Measurements from ENCODE around the gene EDARADD. TPM values are rescaled to one million over a fixed set of nuclear protein-coding genes. Genes with fewer than 3 reads are reported as not detected.

EDARADD gene
- total and polyA plus RNA-seq, 2 of the 13 experiments (the other 11 are each of a cell fraction or from before 2014, with no cell fraction given), result 0.03 TPM; not detected in 1

DNA sequence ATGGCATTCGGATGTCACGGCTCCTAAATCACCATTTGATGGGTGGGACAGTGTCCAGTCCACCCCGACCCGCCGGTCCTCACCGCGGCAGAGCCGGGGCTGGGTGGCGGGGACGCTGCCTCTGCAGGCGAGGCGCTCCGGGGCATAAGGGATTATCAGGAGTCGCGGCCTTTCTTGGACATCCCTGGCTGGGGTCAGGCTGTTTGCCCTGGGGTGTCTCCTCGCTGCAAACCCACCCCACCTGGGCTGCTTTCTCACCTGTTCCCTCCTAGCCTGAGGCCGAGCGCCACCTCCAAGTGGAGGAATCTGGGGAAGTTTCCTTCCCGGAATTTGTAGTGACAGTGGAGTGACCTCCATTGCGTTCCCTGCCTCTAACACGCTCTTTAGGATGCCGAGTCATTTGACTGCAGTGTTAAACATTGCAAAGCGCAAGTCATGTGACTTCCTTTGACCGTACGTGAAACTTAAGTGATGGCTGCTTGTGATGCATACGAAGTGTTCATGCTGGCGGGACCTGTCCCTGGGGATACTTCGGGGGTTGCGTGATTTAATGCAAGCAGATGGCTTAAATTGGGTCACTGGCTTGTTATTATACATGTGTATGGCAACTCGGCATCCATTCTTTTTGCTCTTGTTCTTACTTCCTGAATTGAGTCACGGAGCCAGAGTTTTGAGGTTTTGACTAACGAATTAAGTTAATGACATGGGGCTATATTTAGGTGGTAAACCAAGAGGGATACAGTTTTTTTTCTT is 130.2 kb downstream of the EDARADD start (continued):
- TF ChIP-seq ARID2 (CRISPR knock-in tag; IDR thresholded peaks at IDR 0.05; ENCODE audit: borderline replicate concordance) (no peak), ZNF383 (CRISPR knock-in tag; IDR thresholded peaks at IDR 0.05; ENCODE audit: borderline replicate concordance) (no peak), ZNF557 (CRISPR knock-in tag; IDR thresholded peaks at IDR 0.05) (no peak), ZSCAN9 (CRISPR knock-in tag; IDR thresholded peaks at IDR 0.05; ENCODE audit: borderline replicate concordance) (no peak), ZNF660 (CRISPR knock-in tag; IDR thresholded peaks at IDR 0.05; ENCODE audit: borderline replicate concordance, low read depth) (no peak), CEBPG (CRISPR knock-in tag; IDR thresholded peaks at IDR 0.05) (peak; percentile 50; the same call in 1 of the 2 replicates), MIXL1 (CRISPR knock-in tag; IDR thresholded peaks at IDR 0.05) (no peak), ATAD3A (CRISPR knock-in tag; IDR thresholded peaks at IDR 0.05) (no peak)
- TF ChIP-seq, protein P1, sequence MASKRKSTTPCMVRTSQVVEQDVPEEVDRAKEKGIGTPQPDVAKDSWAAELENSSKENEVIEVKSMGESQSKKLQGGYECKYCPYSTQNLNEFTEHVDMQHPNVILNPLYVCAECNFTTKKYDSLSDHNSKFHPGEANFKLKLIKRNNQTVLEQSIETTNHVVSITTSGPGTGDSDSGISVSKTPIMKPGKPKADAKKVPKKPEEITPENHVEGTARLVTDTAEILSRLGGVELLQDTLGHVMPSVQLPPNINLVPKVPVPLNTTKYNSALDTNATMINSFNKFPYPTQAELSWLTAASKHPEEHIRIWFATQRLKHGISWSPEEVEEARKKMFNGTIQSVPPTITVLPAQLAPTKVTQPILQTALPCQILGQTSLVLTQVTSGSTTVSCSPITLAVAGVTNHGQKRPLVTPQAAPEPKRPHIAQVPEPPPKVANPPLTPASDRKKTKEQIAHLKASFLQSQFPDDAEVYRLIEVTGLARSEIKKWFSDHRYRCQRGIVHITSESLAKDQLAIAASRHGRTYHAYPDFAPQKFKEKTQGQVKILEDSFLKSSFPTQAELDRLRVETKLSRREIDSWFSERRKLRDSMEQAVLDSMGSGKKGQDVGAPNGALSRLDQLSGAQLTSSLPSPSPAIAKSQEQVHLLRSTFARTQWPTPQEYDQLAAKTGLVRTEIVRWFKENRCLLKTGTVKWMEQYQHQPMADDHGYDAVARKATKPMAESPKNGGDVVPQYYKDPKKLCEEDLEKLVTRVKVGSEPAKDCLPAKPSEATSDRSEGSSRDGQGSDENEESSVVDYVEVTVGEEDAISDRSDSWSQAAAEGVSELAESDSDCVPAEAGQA (IDR thresholded peaks at IDR 0.05; ENCODE audit: low read depth), result no peak
- TF ChIP-seq, protein P1 (CRISPR knock-in tag; IDR thresholded peaks at IDR 0.05; ENCODE audit: borderline replicate concordance), result no peak
- TF ChIP-seq, protein P2, sequence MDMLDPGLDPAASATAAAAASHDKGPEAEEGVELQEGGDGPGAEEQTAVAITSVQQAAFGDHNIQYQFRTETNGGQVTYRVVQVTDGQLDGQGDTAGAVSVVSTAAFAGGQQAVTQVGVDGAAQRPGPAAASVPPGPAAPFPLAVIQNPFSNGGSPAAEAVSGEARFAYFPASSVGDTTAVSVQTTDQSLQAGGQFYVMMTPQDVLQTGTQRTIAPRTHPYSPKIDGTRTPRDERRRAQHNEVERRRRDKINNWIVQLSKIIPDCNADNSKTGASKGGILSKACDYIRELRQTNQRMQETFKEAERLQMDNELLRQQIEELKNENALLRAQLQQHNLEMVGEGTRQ (IDR thresholded peaks at IDR 0.05; ENCODE audit: low read depth, low read length), result peak; percentile 78
- TF ChIP-seq, protein P2 (CRISPR knock-in tag; IDR thresholded peaks at IDR 0.05; ENCODE audit: borderline replicate concordance), result peak; percentile 84; the same call in 1 of the 2 replicates

All from HepG2 (cell line).